HG02884 (cell line): Measurements from ENCODE around the gene KCTD21.
A peak's percentile ranks its signal among the peaks of the same experiment; 100 is the strongest.

Source experiments
- ATAC-seq: cut with Tn5 transposase; IDR thresholded peaks from one replicate; pipeline ENCODE4 v1.9.1; 2021; ENCODE audit warnings: mild to moderate bottlenecking, moderate library complexity; ENCODE audit not compliant: unreplicated experiment

KCTD21 gene

GRCh38 chr11:78202733-78203167 lies 14.3 kb upstream of the KCTD21 start:
- no peak for ATAC-seq

- no peak for ATAC-seq
Observed at GRCh38 chr11:78201096-78201818, 12.8 kb upstream of the KCTD21 start.

- no peak for ATAC-seq
Observed at GRCh38 chr11:78200553-78200952, 12.1 kb upstream of the KCTD21 start.

GRCh38 chr11:78200061-78200460 lies 11.6 kb upstream of the KCTD21 start:
- no peak for ATAC-seq

- no peak for ATAC-seq
Observed at GRCh38 chr11:78199653-78200015, 11.2 kb upstream of the KCTD21 start.

- ATAC-seq, result no peak
Observed at GRCh38 chr11:78199015-78199652, 10.7 kb upstream of the KCTD21 start.

- no peak for ATAC-seq
Observed at GRCh38 chr11:78197816-78198215, 9.4 kb upstream of the KCTD21 start.

GRCh38 chr11:78196661-78197091 lies 8.2 kb upstream of the KCTD21 start:
- ATAC-seq, result no peak

- ATAC-seq, result no peak
Observed at GRCh38 chr11:78195917-78196560, 7.6 kb upstream of the KCTD21 start.

GRCh38 chr11:78194490-78194889 lies 6.1 kb upstream of the KCTD21 start:
- no peak for ATAC-seq

GRCh38 chr11:78193806-78194205 lies 5.4 kb upstream of the KCTD21 start:
- no peak for ATAC-seq

- no peak for ATAC-seq
Observed at GRCh38 chr11:78192911-78193351, 4.5 kb upstream of the KCTD21 start.

GRCh38 chr11:78192223-78192719 lies 3.8 kb upstream of the KCTD21 start:
- no peak for ATAC-seq

GRCh38 chr11:78190871-78191538 lies 2.6 kb upstream of the KCTD21 start:
- no peak for ATAC-seq

GRCh38 chr11:78190374-78190773 lies 1.9 kb upstream of the KCTD21 start:
- ATAC-seq, result no peak

GRCh38 chr11:78189851-78190250 lies 1.4 kb upstream of the KCTD21 start:
- no peak for ATAC-seq

GRCh38 chr11:78189174-78189724 lies 823 bp upstream of the KCTD21 start:
- ATAC-seq, result no peak

- peak; percentile 21 for ATAC-seq
Observed at GRCh38 chr11:78187366-78188285, 800 bp downstream of the KCTD21 start.

GRCh38 chr11:78181185-78181584 lies 7.2 kb downstream of the KCTD21 start:
- ATAC-seq, result no peak

- no peak for ATAC-seq
Observed at GRCh38 chr11:78180751-78181150, 7.7 kb downstream of the KCTD21 start.
